MM.1S (cell line): ENCODE results near the gene CHD2.
A peak's percentile ranks its signal among the peaks of the same experiment; 100 is the strongest.

Experiments
- EZH2phosphoT487 ChIP-seq: fragments of 300-600 bp; sonication (generic); IDR thresholded peaks from 2 replicates; pipeline ENCODE4 v1.6.1; 2018; ENCODE audit warnings: antibody characterized with exemption, low read length
- TF ChIP-seq, protein P1 (sequence below): fragments of 300-600 bp; sonication (generic); IDR thresholded peaks from 2 replicates; pipeline ENCODE4 v1.5.1; 2016; ENCODE audit warnings: antibody characterized with exemption, low read length, mixed read lengths

DNA sequence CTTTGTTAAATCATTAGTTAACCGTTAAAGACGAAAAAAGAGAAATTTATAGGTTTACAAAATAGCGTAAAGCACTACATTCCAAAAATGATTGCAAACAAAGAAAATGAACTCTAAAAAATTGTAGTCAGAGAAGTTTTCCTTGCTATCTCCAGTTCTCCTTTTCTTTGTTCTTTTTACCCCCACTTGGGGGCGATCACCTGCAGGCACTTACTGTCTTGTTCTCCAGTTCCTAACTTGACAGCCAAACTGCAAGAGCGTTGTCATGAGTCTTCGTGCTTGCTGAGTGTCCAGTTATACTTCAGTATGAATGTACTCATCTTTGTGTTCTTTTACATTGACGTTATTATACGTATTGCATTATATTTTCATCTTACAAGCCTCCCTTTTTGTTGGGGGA is 54.5 kb downstream of the CHD2 start:
- TF ChIP-seq, protein P1, sequence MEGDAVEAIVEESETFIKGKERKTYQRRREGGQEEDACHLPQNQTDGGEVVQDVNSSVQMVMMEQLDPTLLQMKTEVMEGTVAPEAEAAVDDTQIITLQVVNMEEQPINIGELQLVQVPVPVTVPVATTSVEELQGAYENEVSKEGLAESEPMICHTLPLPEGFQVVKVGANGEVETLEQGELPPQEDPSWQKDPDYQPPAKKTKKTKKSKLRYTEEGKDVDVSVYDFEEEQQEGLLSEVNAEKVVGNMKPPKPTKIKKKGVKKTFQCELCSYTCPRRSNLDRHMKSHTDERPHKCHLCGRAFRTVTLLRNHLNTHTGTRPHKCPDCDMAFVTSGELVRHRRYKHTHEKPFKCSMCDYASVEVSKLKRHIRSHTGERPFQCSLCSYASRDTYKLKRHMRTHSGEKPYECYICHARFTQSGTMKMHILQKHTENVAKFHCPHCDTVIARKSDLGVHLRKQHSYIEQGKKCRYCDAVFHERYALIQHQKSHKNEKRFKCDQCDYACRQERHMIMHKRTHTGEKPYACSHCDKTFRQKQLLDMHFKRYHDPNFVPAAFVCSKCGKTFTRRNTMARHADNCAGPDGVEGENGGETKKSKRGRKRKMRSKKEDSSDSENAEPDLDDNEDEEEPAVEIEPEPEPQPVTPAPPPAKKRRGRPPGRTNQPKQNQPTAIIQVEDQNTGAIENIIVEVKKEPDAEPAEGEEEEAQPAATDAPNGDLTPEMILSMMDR, result peak; percentile 52
- no peak for TF ChIP-seq EZH2phosphoT487
